Caco-2 (cell line): ENCODE results near the gene STX1A. TPM values are rescaled to one million over a fixed set of nuclear protein-coding genes. Genes with fewer than 3 reads are reported as not detected.
"Not testable (repeated sequence)": the region's sequence is repeated elsewhere in the genome, so short reads cannot be mapped to it uniquely, and the experiment has no call there.

Experiments
- BruUV-seq: library from RNA; stranded (reverse); fragments of 400-500 nt; replicated peaks from 2 replicates; lab custom pipeline; 2021; lab: Mats Ljungman, UMichigan
- CTCF ChIA-PET: fragments of 300-600 bp; sonication (Branson Sonifier 250); formaldehyde crosslinking; loops from one replicate; lab custom pipeline; 2022; ENCODE audit warnings: antibody characterized with exemption; lab: Charles Lee
- POLR2A ChIA-PET: fragments of 300-600 bp; sonication (Branson Sonifier 250); formaldehyde crosslinking; loops from one replicate; lab custom pipeline; 2022; ENCODE audit warnings: antibody characterized with exemption; lab: Charles Lee
- DNase-seq, 2 experiments: peaks; one replicate each; pipeline versions ENCODE4 v3.0.0 to v3.0.0-alpha.2; 2020 to 2022
- H3K27me3 ChIP-seq: replicated peaks from 2 replicates; pipeline ENCODE4 v1.6.0; 2011; ENCODE audit warnings: low read length; ENCODE audit not compliant: control insufficient read depth, insufficient read depth
- H3K36me3 ChIP-seq: 2 replicates; pipeline ENCODE4 v1.5.1; 2011; ENCODE audit warnings: low read length; ENCODE audit not compliant: control insufficient read depth, insufficient read depth
- H3K4me1 ChIP-seq: fragments of 250-450 bp; sonication (Bioruptor Pico); 2 replicates; pipeline ENCODE4 v1.5.1; 2020; ENCODE audit warnings: mild to moderate bottlenecking
- H3K4me3 ChIP-seq: 2 replicates; pipeline ENCODE4 v1.5.1; 2011; ENCODE audit warnings: low read depth, mild to moderate bottlenecking, control low read depth, low read length
- H3K9me3 ChIP-seq: fragments of 250-450 bp; sonication (Bioruptor Pico); 2 replicates; pipeline ENCODE4 v1.5.1; 2020; ENCODE audit warnings: mild to moderate bottlenecking, moderate library complexity
- H3K27ac Mint-ChIP-seq: one replicate; pipeline ENCODE4 v1.8.0; 2022; ENCODE audit warnings: mixed read lengths; ENCODE audit not compliant: unreplicated experiment
- H3K27me3 Mint-ChIP-seq: one replicate; pipeline ENCODE4 v1.8.0; 2022; ENCODE audit warnings: mixed read lengths; ENCODE audit not compliant: insufficient read depth, unreplicated experiment
- H3K36me3 Mint-ChIP-seq: one replicate; pipeline ENCODE4 v1.8.0; 2022; ENCODE audit warnings: mild to moderate bottlenecking, mixed read lengths; ENCODE audit not compliant: insufficient read depth, unreplicated experiment
- H3K4me1 Mint-ChIP-seq: one replicate; pipeline ENCODE4 v1.8.0; 2022; ENCODE audit warnings: low read depth, mixed read lengths; ENCODE audit not compliant: unreplicated experiment
- H3K4me3 Mint-ChIP-seq: one replicate; pipeline ENCODE4 v1.8.0; 2022; ENCODE audit warnings: mild to moderate bottlenecking, moderate library complexity, mixed read lengths; ENCODE audit not compliant: unreplicated experiment
- H3K9me3 Mint-ChIP-seq: one replicate; pipeline ENCODE4 v1.8.0; 2022; ENCODE audit warnings: mixed read lengths; ENCODE audit not compliant: unreplicated experiment
- intact Hi-C: fragments of 100-400 bp; cut with micrococcal nuclease; formaldehyde crosslinking; loops from one replicate; pipeline ENCODE4 v1.10.0; 2022; ENCODE audit not compliant: unreplicated experiment
- total RNA-seq: library from RNA; stranded (reverse); gene quantifications from 2 replicates; pipeline ENCODE4 v1.2.3, GENCODE V29; 2022
- TF ChIP-seq, protein P1 (sequence below), 2 experiments: fragments of 200-600 bp in 1 of 2; IDR thresholded peaks; 1 replicate in 1 of 2; 2 replicates in 1 of 2; pipeline versions ENCODE4 v1.5.1 to v1.8.0; 2011 to 2022; ENCODE audit warnings: antibody characterized with exemption in 1 of 2, control low read depth in 1 of 2, inconsistent platforms in 1 of 2, low read depth in 1 of 2, low read length in 1 of 2, mild to moderate bottlenecking in 1 of 2, moderate library complexity in 1 of 2; ENCODE audit not compliant: insufficient read depth in 1 of 2, severe bottlenecking in 1 of 2, unreplicated experiment in 1 of 2

The STX1A gene
- total RNA-seq, 1 experiment from 2014 or later, result 28.6 TPM

DNA sequence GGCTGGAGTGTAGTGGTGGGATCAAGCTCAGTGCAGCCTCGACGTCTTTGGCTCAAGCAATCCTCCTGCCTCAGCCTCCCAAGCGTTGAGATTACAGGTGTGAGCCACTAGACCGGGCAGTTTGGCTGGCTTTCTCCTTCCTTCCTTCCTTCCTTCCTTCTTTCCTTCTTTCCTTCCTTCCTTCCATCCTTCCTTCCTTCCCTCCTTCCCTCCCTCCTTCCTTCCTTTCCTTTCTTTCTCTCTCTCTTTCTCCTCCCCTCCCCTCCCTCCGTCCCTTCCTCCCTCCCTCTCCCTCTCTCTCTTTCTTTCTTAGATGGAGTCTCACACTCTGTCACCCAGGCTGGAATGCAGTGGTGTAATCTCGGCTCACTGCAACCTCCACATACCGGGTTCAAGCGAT, 59.5 kb downstream of the STX1A start:
- H3K27me3 Mint-ChIP-seq, result peaks cover 8% of the 10 kb centered on the region
- Histone ChIP-seq H3K27me3 (no peaks in the 10 kb centered on the region), H3K36me3 (no peaks in the 10 kb centered on the region), H3K4me3 (no peak overlapping the region), H3K9me3 (no peaks in the 10 kb centered on the region; the same call in 1 of the 2 replicates), H3K4me1 (peaks cover 6% of the 10 kb centered on the region)
- no peak for DNase-seq
- ChIA-PET POLR2A (no interaction called here), CTCF (no interaction called here)
- no TSS peak for BruUV-seq
- no peak overlapping the region for H3K4me3 Mint-ChIP-seq
- no peak overlapping the region for H3K27ac Mint-ChIP-seq
- intact Hi-C loops, result no loop called here
- H3K36me3 Mint-ChIP-seq, result no peaks in the 10 kb centered on the region
- peaks cover 18% of the 10 kb centered on the region for H3K9me3 Mint-ChIP-seq
- no peaks in the 10 kb centered on the region for H3K4me1 Mint-ChIP-seq
- TF ChIP-seq, protein P1, sequence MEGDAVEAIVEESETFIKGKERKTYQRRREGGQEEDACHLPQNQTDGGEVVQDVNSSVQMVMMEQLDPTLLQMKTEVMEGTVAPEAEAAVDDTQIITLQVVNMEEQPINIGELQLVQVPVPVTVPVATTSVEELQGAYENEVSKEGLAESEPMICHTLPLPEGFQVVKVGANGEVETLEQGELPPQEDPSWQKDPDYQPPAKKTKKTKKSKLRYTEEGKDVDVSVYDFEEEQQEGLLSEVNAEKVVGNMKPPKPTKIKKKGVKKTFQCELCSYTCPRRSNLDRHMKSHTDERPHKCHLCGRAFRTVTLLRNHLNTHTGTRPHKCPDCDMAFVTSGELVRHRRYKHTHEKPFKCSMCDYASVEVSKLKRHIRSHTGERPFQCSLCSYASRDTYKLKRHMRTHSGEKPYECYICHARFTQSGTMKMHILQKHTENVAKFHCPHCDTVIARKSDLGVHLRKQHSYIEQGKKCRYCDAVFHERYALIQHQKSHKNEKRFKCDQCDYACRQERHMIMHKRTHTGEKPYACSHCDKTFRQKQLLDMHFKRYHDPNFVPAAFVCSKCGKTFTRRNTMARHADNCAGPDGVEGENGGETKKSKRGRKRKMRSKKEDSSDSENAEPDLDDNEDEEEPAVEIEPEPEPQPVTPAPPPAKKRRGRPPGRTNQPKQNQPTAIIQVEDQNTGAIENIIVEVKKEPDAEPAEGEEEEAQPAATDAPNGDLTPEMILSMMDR (IDR thresholded peaks at IDR 0.05; ENCODE audit: insufficient read depth in 1 of 2, low read depth in 1 of 2, low read length in 1 of 2, severe bottlenecking in 1 of 2, unreplicated experiment in 1 of 2), result no peak

DNA sequence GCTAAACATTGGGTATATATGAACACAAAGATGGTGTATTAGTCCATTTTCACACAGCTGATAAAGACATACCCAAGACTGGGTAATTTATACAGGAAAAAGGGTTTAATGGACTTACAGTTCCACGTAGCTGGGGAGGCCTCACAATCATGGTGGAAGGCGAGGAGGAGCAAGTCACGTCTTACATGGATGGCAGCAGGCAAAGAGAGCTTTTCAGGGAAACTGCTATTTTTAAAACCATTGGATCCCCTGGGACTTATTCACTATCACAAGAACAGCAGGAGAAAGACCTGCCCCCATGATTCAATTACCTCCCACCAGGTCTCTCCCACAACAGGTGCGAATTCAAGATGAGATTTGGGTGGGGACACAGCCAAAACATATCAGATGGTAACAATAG, 64.2 kb downstream of the STX1A start:
- H3K27me3 ChIP-seq, H3K36me3 Mint-ChIP-seq, POLR2A ChIA-PET, H3K9me3 Mint-ChIP-seq, H3K4me3 ChIP-seq, H3K4me1 ChIP-seq, H3K9me3 ChIP-seq, DNase-seq, H3K27ac Mint-ChIP-seq, intact Hi-C loops, H3K27me3 Mint-ChIP-seq, H3K4me1 Mint-ChIP-seq, CTCF ChIA-PET, BruUV-seq, H3K4me3 Mint-ChIP-seq, H3K36me3 ChIP-seq: not testable (repeated sequence)

DNA sequence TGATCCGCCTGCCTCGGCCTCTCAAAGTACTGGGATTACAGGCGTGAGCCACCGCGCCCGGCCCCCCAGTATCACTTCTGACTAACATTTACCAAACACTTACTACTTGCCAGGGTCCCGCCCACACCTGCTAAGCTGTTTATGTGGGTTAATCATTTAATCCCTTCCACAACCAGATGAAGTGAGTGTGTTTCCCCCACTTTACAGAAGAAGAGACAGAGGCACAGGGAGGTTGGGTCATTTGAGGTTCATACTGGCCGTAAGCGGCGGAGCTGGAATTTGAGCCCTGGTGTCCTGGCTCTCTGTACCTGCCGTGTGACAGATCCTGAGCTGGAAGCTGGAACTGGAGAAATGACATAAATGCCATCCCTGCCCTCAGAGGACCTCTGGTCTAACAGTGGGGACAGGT, 66.9 kb downstream of the STX1A start:
- H3K27me3 Mint-ChIP-seq, result peaks cover 6% of the 10 kb centered on the region

More for the DNA sequence above, 66.9 kb downstream of the STX1A start:
- DNase-seq, result no peak
- no peaks in the 10 kb centered on the region; the same call in 1 of the 2 replicates for H3K4me1 ChIP-seq
- no peaks in the 10 kb centered on the region for H3K27me3 ChIP-seq
- Mint-ChIP-seq H3K9me3 (peaks cover 9% of the 10 kb centered on the region), H3K27ac (no peak overlapping the region), H3K4me1 (peaks cover 17% of the 10 kb centered on the region), H3K36me3 (no peaks in the 10 kb centered on the region), H3K4me3 (no peak overlapping the region)
- no peaks in the 10 kb centered on the region for H3K36me3 ChIP-seq
- H3K4me3 ChIP-seq, result no peak overlapping the region
- H3K9me3 ChIP-seq, result no peaks in the 10 kb centered on the region
- no TSS peak for BruUV-seq
- intact Hi-C loops, result no loop called here
- TF ChIP-seq, protein P1 (IDR thresholded peaks at IDR 0.05; ENCODE audit: insufficient read depth in 1 of 2, low read depth in 1 of 2, low read length in 1 of 2, severe bottlenecking in 1 of 2, unreplicated experiment in 1 of 2), result no peak
- ChIA-PET CTCF (interaction anchor here (0.6 kb wide), 1 partner anchor 33 kb away, joined by 5 read pairs; no protein-coding TSS in a partner anchor), POLR2A (interaction anchor here (0.7 kb wide), 1 partner anchor 69 kb away, joined by 3 read pairs; no protein-coding TSS in a partner anchor)
